ENCODE results near the gene EEF1G. TPM values are rescaled to one million over a fixed set of nuclear protein-coding genes. Genes with fewer than 3 reads are reported as not detected.

EEF1G gene
- total and polyA plus RNA-seq, 2 of the 13 experiments (the other 11 are each of a cell fraction or from before 2014, with no cell fraction given) = 1,787 to 2,144 TPM

DNA sequence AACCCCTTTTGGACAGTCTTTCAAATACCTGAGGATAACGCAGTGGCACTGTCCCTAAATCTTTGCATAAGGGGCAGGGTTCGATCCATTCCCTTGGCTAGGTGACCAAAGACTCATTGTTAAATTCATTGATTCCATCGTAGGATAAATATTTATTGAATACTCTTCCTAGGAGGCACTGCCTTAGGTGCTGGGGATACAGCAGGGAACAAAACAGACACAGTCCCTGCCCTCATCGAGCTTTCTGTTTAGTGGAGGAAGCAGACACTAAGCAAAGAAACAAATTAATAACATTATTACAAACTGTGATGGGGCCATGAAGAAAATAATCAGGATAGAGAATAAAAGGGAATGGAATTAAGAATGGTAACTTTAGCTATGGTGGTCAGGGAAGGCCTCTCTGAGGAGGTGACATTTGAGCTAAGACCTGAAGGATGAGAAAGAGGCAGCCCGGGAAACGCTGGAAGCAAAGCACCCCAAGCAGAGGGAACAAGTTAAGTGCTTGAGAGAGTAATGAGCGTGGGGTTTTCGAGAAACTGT, 47.4 kb upstream of the EEF1G start:
- Histone ChIP-seq H3K9me3 (ENCODE audit: low read length) (no peaks in the 10 kb centered on the region), H3K36me3 (replicated peaks in 1 of 2; ENCODE audit: control insufficient read depth in 1 of 2, insufficient read depth in 2 of 2, low read length in 2 of 2) (peaks cover 5 to 11% of the 10 kb centered on the region in 2 experiments), H2AFZ (ENCODE audit: low read length) (no peak overlapping the region), H4K20me1 (ENCODE audit: insufficient read depth, low read length) (no peaks in the 10 kb centered on the region), H3K4me2 (ENCODE audit: low read depth, low read length) (peak overlapping the region; percentile 93), H3K9ac (ENCODE audit: insufficient read depth, low read depth, low read length) (peak overlapping the region; percentile 83), H3K4me1 (ENCODE audit: insufficient read depth, low read length) (peaks cover 21% of the 10 kb centered on the region), H3K4me3 (replicated peaks in 1 of 3; ENCODE audit: insufficient read depth in 1 of 3, low read depth in 2 of 3, low read length in 3 of 3) (peak overlapping the region; percentile 74 to 90 (median 81)), H3K27me3 (ENCODE audit: control insufficient read depth in 1 of 2, insufficient read depth in 2 of 2, low read length in 2 of 2) (no peaks in the 10 kb centered on the region; a peak in 1 of 5 replicates), H3K27ac (ENCODE audit: extremely low read length, insufficient read depth, low read length) (peak overlapping the region; percentile 72), H3K79me2 (ENCODE audit: insufficient read depth, low read length) (peaks cover 4% of the 10 kb centered on the region)
- no peak for ATAC-seq
- BruUV-seq (replicated peaks) = no TSS peak
- ChIA-PET CTCF (ENCODE audit: low intra/inter-chr PET ratio, low total read pairs) (interaction anchor here (1.9 kb wide), 1 partner anchor 9 kb away, joined by 6 read pairs; the partner anchor contains the start of genes EML3 and ROM1), POLR2A (interaction anchor here (0.8 to 4.5 kb wide), 22 partner anchors 10 to 235 kb away, joined by 3 to 80 read pairs (median 9); partner anchors contain the start of genes C11orf98, CSKMT, EEF1G and EML3)
- intact Hi-C loops (cut with micrococcal nuclease; ENCODE audit: unreplicated experiment) (no loop called here), in situ Hi-C loops (cut with HindIII; ENCODE audit: extremely low pct_ligation_motif_present, low pct_unique_long_range_greater_than_20kb) (no loop called here)
- DNase-seq (ENCODE audit: low spot score) = no peak
- FAIRE-seq = no peak
- 4% methylated on average over 8 of the region's 8 CpGs for WGBS (ENCODE audit: low lambda C conversion rate)
- TF ChIP-seq ZKSCAN1 (IDR thresholded peaks at IDR 0.05; ENCODE audit: low read length) (no peak), FOXO1 (CRISPR knock-in tag; IDR thresholded peaks at IDR 0.05) (no peak), ZFYVE20 (CRISPR knock-in tag; IDR thresholded peaks at IDR 0.05; ENCODE audit: borderline replicate concordance, low read depth) (no peak), NR0B2 (CRISPR knock-in tag; IDR thresholded peaks at IDR 0.05) (no peak), ARNTL (CRISPR knock-in tag; IDR thresholded peaks at IDR 0.05) (no peak), JARID2 (CRISPR knock-in tag; IDR thresholded peaks at IDR 0.05; ENCODE audit: insufficient replicate concordance) (no peak), ZNF251 (CRISPR knock-in tag; IDR thresholded peaks at IDR 0.05) (no peak), ZBTB7B (CRISPR knock-in tag; IDR thresholded peaks at IDR 0.05) (0 out of 2 replicates have a peak, but pooled peaks have one; percentile 6), POLR2AphosphoS2 (IDR thresholded peaks at IDR 0.05; ENCODE audit: low read depth, low read length) (no peak), ZFAT (CRISPR knock-in tag; conservative IDR thresholded peaks at IDR 0.05) (no peak), CSRNP2 (CRISPR knock-in tag; conservative IDR thresholded peaks at IDR 0.05; ENCODE audit: low read depth) (no peak), ZNF7 (CRISPR knock-in tag; IDR thresholded peaks at IDR 0.05) (no peak)
- TF ChIP-seq, protein P1, sequence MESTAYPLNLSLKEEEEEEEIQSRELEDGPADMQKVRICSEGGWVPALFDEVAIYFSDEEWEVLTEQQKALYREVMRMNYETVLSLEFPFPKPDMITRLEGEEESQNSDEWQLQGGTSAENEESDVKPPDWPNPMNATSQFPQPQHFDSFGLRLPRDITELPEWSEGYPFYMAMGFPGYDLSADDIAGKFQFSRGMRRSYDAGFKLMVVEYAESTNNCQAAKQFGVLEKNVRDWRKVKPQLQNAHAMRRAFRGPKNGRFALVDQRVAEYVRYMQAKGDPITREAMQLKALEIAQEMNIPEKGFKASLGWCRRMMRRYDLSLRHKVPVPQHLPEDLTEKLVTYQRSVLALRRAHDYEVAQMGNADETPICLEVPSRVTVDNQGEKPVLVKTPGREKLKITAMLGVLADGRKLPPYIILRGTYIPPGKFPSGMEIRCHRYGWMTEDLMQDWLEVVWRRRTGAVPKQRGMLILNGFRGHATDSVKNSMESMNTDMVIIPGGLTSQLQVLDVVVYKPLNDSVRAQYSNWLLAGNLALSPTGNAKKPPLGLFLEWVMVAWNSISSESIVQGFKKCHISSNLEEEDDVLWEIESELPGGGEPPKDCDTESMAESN (CRISPR knock-in tag; conservative IDR thresholded peaks at IDR 0.05) = peak; percentile 66
- TF ChIP-seq, protein P2, sequence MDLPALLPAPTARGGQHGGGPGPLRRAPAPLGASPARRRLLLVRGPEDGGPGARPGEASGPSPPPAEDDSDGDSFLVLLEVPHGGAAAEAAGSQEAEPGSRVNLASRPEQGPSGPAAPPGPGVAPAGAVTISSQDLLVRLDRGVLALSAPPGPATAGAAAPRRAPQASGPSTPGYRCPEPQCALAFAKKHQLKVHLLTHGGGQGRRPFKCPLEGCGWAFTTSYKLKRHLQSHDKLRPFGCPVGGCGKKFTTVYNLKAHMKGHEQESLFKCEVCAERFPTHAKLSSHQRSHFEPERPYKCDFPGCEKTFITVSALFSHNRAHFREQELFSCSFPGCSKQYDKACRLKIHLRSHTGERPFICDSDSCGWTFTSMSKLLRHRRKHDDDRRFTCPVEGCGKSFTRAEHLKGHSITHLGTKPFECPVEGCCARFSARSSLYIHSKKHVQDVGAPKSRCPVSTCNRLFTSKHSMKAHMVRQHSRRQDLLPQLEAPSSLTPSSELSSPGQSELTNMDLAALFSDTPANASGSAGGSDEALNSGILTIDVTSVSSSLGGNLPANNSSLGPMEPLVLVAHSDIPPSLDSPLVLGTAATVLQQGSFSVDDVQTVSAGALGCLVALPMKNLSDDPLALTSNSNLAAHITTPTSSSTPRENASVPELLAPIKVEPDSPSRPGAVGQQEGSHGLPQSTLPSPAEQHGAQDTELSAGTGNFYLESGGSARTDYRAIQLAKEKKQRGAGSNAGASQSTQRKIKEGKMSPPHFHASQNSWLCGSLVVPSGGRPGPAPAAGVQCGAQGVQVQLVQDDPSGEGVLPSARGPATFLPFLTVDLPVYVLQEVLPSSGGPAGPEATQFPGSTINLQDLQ (CRISPR knock-in tag; IDR thresholded peaks at IDR 0.05) = no peak
- TF ChIP-seq, protein P3, sequence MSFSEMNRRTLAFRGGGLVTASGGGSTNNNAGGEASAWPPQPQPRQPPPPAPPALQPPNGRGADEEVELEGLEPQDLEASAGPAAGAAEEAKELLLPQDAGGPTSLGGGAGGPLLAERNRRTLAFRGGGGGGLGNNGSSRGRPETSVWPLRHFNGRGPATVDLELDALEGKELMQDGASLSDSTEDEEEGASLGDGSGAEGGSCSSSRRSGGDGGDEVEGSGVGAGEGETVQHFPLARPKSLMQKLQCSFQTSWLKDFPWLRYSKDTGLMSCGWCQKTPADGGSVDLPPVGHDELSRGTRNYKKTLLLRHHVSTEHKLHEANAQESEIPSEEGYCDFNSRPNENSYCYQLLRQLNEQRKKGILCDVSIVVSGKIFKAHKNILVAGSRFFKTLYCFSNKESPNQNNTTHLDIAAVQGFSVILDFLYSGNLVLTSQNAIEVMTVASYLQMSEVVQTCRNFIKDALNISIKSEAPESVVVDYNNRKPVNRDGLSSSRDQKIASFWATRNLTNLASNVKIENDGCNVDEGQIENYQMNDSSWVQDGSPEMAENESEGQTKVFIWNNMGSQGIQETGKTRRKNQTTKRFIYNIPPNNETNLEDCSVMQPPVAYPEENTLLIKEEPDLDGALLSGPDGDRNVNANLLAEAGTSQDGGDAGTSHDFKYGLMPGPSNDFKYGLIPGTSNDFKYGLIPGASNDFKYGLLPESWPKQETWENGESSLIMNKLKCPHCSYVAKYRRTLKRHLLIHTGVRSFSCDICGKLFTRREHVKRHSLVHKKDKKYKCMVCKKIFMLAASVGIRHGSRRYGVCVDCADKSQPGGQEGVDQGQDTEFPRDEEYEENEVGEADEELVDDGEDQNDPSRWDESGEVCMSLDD (CRISPR knock-in tag; IDR thresholded peaks at IDR 0.05; ENCODE audit: borderline replicate concordance) = no peak

Data from HepG2 (cell line).